ENCODE results near the gene SCAMP2.

SCAMP2 gene

GRCh38 chr15:74858369-74858740 is 14.8 kb downstream of the SCAMP2 start:
- DNase-seq (ENCODE audit: low read depth), result no peak

GRCh38 chr15:74857671-74858368 is 15.3 kb downstream of the SCAMP2 start:
- no peak for DNase-seq (ENCODE audit: low read depth)

- no peak for DNase-seq (ENCODE audit: low read depth)
These were observed 16.0 kb downstream of the SCAMP2 start for GRCh38 chr15:74857082-74857655.

GRCh38 chr15:74856537-74856936 is 16.6 kb downstream of the SCAMP2 start:
- DNase-seq (ENCODE audit: low read depth), result no peak

- DNase-seq (ENCODE audit: low read depth), result no peak
These were observed 17.3 kb downstream of the SCAMP2 start for GRCh38 chr15:74855857-74856256.

GRCh38 chr15:74854453-74855022 is 18.6 kb downstream of the SCAMP2 start:
- no peak for DNase-seq (ENCODE audit: low read depth)

- no peak for DNase-seq (ENCODE audit: low read depth)
These were observed 21.2 kb downstream of the SCAMP2 start for GRCh38 chr15:74851960-74852359.

- DNase-seq (ENCODE audit: low read depth), result no peak
These were observed 22.8 kb downstream of the SCAMP2 start for GRCh38 chr15:74850393-74850792.

GRCh38 chr15:74847432-74847831 is 25.7 kb downstream of the SCAMP2 start:
- DNase-seq (ENCODE audit: low read depth), result no peak

- DNase-seq (ENCODE audit: low read depth), result no peak
These were observed 27.6 kb downstream of the SCAMP2 start for GRCh38 chr15:74845581-74845980.

GRCh38 chr15:74845208-74845568 is 28.0 kb downstream of the SCAMP2 start:
- no peak for DNase-seq (ENCODE audit: low read depth)

- DNase-seq (ENCODE audit: low read depth), result no peak
These were observed 28.6 kb downstream of the SCAMP2 start for GRCh38 chr15:74844319-74845207.

GRCh38 chr15:74843891-74844299 is 29.3 kb downstream of the SCAMP2 start:
- no peak for DNase-seq (ENCODE audit: low read depth)

- no peak for DNase-seq (ENCODE audit: low read depth)
These were observed 29.7 kb downstream of the SCAMP2 start for GRCh38 chr15:74843445-74843828.

- peak; percentile 59 for DNase-seq (ENCODE audit: low read depth)
These were observed 30.4 kb downstream of the SCAMP2 start, which contains the start of gene ULK3 for GRCh38 chr15:74842581-74843444. TSS of gene ULK3 (minus strand) at chr15:74843156. CDS start at chr15:74843105, 51 bp downstream.

- DNase-seq (ENCODE audit: low read depth), result no peak
These were observed 31.2 kb downstream of the SCAMP2 start for GRCh38 chr15:74841891-74842373.

- no peak for DNase-seq (ENCODE audit: low read depth)
These were observed 32.1 kb downstream of the SCAMP2 start for GRCh38 chr15:74840851-74841775.

- no peak for DNase-seq (ENCODE audit: low read depth)
These were observed 33.4 kb downstream of the SCAMP2 start for GRCh38 chr15:74839526-74840395.

All from HS-27A (cell line).